ENCODE results near the gene ZFR.
"Not testable (repeated sequence)": the region's sequence is repeated elsewhere in the genome, so short reads cannot be mapped to it uniquely, and the experiment has no call there.

The ZFR gene

DNA sequence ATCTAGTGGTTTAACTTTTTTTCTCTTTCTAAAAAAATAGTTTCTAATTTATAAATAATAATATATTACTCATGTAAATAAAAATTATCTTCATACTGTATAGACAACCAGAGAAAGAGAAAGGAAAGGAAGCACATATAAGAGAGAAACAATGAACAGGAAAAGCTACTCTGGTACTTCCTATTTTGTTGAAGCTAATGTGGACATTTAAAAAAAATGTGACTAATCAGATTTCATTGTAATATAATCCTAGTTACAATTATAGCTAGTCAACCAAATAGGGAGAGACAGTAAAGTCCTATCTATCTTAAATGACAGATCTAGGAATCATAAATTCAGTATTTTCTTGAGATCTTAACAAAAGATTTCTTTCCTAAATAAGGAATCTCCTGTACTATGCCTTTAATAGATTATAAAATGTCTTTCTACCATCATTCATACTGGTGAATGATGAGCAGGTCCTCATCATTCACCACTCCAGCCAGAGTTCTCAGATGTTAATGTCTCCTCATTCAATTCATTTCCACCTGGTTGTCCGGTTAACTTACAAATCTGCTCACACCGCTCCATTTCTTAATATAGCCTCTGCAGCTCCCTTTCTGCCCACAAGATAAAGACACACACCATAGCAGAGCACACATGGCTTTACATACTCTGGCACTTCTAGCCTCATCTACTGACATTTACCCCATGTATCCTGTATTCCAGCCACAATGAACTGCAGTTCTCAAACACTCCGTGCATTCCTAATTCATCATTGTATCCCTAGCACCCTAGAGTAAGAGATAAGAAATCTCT, 30.9 kb downstream of the ZFR start:
- DNase-seq (ENCODE audit: low read depth in 1 of 2, low spot score in 1 of 2) = no peak

GRCh38 chr5:32410630-32411029, 33.9 kb downstream of the ZFR start:
- no peak for DNase-seq (ENCODE audit: low read depth in 1 of 2, low spot score in 1 of 2)

GRCh38 chr5:32406650-32407049, 37.9 kb downstream of the ZFR start:
- no peak for DNase-seq (ENCODE audit: low read depth in 1 of 2, low spot score in 1 of 2)

- DNase-seq (ENCODE audit: low read depth in 1 of 2, low spot score in 1 of 2) = no peak
Measured at GRCh38 chr5:32405507-32405906, 39.0 kb downstream of the ZFR start.

DNA sequence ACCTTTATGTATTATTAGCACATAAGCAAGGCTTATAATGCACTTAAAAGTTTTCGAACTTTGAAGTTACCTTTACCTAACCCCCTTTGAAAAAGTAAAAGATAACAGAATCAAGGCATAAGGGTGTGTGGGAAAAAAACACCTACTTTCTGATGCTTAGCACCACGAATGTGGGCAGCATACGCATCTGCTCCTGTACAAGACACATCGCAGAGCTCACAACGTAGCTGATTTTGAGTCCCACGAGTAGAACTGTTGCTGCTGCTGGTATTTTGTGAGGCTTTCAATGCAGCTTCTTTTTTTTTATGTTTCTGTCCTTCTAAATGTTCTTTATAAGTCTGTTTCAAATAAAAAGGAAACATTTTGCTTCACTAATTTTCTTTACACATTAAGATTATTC, 40.8 kb downstream of the ZFR start:
- DNase-seq (ENCODE audit: low read depth in 1 of 2, low spot score in 1 of 2) = no peak

- no peak for DNase-seq (ENCODE audit: low read depth in 1 of 2, low spot score in 1 of 2)
Measured at GRCh38 chr5:32400401-32400800, 44.1 kb downstream of the ZFR start.

DNA sequence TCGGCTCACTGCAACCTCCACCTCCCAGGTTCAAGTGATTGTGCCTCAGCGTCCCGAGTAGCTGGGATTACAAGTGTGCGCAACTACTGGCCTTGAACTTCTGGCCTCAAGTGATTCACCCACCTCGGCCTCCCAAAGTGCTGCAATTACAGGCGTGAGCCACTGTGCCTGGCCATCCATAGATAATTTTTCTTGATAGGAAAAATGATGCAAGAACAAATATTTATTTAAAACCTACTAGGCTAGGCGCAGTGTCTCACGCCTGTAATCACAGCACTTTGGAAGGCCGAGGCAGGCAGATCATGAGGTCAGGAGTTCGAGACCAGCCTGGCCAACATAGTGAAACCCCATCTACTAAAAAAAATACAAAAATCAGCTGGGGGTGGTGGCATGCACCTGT, 45.8 kb downstream of the ZFR start:
- not testable (repeated sequence) for DNase-seq (ENCODE audit: low read depth in 1 of 2, low spot score in 1 of 2)

GRCh38 chr5:32394981-32395380, 49.6 kb downstream of the ZFR start:
- DNase-seq (ENCODE audit: low read depth in 1 of 2, low spot score in 1 of 2) = no peak

DNA sequence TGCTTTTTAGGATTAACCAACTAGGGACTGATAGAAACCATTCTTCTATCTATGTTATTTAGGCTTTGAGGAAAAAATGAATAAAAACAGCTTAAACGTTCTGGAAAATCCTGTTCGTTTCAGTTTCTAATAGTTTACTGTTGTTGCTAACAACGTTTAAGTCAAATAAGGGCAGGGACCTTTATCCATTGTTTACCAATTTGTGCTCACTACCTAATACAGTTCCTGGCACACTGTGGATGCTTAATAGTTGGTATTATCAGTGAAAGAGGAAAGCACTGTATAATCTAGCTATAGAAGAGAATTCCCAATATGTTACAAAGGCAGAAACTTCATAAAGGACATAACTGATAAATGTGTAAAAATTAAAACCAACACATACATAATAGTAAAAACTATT, 52.5 kb downstream of the ZFR start:
- no peak for DNase-seq (ENCODE audit: low read depth in 1 of 2, low spot score in 1 of 2)

GRCh38 chr5:32390819-32391591, 53.5 kb downstream of the ZFR start:
- no peak for DNase-seq (ENCODE audit: low read depth in 1 of 2, low spot score in 1 of 2)

DNA sequence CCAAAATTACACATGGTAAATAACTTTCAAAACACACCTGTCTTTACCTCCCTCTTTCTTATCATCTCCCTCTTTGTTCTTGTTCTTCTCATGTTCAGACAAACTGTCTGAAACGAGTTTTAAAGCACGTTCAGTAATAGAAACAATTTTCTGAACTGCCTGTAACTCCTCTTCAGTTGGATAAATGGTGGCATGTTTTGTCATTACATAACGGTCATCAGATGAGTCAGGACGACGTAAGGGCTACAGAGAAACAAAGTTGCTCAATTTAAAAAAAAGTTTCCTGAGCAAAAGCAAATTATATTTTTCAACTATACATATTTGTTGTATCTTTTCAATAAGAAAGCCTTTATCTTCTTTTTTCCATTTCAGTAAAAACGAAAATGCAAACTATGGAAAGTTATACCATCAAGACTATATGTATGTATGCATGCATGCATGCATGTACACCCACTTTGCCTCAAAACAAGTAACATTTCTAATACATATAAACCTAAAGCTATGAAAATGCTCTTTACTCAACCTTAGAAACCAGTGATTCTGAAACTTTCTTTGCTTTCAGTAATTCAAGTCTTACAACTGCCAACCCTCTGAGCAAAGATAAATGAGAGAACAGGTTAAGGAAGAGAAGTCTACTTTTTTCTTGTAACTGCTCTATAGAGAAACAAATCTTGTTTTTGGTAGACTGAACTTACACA, 56.0 kb downstream of the ZFR start:
- no peak for DNase-seq (ENCODE audit: low read depth in 1 of 2, low spot score in 1 of 2)

DNA sequence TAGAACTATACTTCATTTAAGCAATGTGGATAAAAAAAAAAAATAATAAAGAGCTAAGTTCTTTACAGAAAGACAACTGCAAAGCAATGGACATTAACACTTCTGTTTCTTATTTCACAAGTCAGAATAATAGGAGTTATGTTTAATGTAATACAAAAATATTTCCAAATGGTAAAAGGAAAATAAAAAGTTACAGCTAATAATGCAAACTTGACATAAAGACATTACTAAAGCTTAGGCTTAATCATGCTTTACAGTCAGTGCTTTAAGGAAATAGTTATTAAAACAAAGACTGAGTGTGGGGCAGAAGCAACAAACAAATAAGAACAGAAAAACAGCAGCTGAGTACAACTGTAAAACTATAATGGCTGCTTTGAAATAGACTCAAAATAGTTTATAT, 56.7 kb downstream of the ZFR start:
- no peak for DNase-seq (ENCODE audit: low read depth in 1 of 2, low spot score in 1 of 2)

DNA sequence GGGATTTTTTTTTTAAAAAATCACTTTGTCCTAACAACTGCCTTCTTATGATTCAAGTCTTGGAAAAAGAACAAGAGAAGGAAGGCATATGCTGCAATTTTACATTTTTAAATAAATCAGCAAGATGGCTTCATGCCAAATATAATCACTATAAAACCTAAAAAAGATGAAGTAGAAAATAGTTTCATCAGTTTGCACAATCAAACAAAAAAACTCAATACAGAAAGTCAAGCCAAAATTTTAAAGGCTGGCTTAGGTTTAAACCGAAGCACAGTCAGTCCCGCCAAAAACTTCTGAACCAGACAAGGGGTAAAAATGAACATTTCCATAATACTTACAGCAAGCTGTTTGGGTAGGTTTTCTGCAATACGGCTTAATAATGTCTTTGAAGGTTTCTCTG, 57.3 kb downstream of the ZFR start:
- DNase-seq (ENCODE audit: low read depth in 1 of 2, low spot score in 1 of 2) = no peak

- no peak for DNase-seq (ENCODE audit: low read depth in 1 of 2, low spot score in 1 of 2)
Measured at GRCh38 chr5:32384621-32385020, 59.9 kb downstream of the ZFR start.

- no peak for DNase-seq (ENCODE audit: low read depth in 1 of 2, low spot score in 1 of 2)
Measured at GRCh38 chr5:32383586-32383985, 61.0 kb downstream of the ZFR start.

GRCh38 chr5:32383065-32383464, 61.5 kb downstream of the ZFR start:
- DNase-seq (ENCODE audit: low read depth in 1 of 2, low spot score in 1 of 2) = no peak

GRCh38 chr5:32379421-32379820, 65.1 kb downstream of the ZFR start:
- no peak for DNase-seq (ENCODE audit: low read depth in 1 of 2, low spot score in 1 of 2)

GRCh38 chr5:32378966-32379365, 65.6 kb downstream of the ZFR start:
- no peak for DNase-seq (ENCODE audit: low read depth in 1 of 2, low spot score in 1 of 2)

DNA sequence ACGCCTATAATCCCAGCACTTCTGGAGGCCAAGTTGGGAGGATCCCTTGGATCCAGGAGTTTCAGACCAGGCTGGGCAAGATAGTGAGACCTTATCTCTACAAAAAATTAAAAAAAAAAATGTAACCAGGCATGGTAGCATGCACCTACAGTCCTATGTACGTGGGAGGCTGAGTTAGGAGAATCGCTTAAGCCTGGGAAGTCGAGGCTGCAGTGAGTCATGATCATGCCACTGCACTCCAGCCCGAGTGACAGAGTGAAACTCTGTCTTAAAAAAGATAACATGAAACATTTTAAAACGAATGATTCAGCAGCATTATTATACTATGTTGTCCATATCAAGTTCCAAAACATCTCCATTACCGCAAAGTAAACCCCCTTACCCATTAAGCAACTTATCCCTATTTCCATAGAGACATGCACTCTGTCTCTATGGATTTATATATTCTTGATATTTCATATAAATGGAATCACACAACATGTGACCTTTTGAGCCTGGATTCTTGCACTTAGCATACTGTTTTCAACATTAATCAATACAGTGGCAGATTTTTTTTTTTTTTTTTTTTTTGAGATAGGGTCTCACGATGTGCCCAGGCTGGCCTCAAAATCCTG, 74.9 kb downstream of the ZFR start:
- no peak for DNase-seq (ENCODE audit: low read depth in 1 of 2, low spot score in 1 of 2)

DNA sequence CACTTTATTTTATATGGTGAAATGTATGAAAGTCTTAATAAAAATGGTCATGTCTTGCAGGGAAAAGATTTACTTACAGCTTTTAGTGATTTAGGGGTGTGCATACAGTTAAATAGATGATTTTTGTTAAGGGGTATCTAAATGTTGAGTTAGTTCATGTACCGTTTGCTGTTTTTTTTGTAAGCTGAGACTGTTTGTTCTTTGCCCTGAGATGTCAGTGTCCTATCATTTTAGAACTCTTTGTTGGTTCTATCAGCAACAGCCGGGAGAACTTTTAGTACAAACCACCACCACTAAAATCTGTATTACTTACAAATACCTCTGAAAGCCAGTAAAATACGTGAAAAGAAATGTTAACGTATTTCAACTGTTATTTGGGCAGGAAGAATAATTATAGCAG, 75.5 kb downstream of the ZFR start:
- no peak for DNase-seq (ENCODE audit: low read depth in 1 of 2, low spot score in 1 of 2)

DNA sequence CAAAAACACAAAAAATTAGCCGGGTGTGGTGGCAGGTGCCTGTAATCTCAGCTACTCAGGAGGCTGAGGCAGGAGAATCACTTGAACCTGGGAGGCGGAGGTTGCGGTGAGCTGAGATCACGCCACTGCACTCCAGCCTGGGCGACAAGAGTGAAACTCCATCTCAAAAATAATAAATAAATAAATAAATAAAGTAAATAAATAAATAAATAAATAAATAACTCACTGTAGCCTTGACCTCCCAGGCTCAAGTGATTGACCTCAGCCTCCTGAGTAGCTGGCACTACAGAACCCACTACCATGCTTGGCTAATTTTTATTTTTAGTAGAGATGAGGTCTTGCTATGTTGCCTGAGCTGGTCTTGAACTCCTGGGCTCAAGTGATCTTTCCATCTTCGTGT, 77.3 kb downstream of the ZFR start:
- not testable (repeated sequence) for DNase-seq (ENCODE audit: low read depth in 1 of 2, low spot score in 1 of 2)

- no peak for DNase-seq (ENCODE audit: low read depth in 1 of 2, low spot score in 1 of 2)
Measured at GRCh38 chr5:32365623-32366022, 78.9 kb downstream of the ZFR start.
